ENCODE measurements around the gene QRSL1.
"Not testable (repeated sequence)": the region's sequence is repeated elsewhere in the genome, so short reads cannot be mapped to it uniquely, and the experiment has no call there.

QRSL1 gene, protein sequence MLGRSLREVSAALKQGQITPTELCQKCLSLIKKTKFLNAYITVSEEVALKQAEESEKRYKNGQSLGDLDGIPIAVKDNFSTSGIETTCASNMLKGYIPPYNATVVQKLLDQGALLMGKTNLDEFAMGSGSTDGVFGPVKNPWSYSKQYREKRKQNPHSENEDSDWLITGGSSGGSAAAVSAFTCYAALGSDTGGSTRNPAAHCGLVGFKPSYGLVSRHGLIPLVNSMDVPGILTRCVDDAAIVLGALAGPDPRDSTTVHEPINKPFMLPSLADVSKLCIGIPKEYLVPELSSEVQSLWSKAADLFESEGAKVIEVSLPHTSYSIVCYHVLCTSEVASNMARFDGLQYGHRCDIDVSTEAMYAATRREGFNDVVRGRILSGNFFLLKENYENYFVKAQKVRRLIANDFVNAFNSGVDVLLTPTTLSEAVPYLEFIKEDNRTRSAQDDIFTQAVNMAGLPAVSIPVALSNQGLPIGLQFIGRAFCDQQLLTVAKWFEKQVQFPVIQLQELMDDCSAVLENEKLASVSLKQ

DNA sequence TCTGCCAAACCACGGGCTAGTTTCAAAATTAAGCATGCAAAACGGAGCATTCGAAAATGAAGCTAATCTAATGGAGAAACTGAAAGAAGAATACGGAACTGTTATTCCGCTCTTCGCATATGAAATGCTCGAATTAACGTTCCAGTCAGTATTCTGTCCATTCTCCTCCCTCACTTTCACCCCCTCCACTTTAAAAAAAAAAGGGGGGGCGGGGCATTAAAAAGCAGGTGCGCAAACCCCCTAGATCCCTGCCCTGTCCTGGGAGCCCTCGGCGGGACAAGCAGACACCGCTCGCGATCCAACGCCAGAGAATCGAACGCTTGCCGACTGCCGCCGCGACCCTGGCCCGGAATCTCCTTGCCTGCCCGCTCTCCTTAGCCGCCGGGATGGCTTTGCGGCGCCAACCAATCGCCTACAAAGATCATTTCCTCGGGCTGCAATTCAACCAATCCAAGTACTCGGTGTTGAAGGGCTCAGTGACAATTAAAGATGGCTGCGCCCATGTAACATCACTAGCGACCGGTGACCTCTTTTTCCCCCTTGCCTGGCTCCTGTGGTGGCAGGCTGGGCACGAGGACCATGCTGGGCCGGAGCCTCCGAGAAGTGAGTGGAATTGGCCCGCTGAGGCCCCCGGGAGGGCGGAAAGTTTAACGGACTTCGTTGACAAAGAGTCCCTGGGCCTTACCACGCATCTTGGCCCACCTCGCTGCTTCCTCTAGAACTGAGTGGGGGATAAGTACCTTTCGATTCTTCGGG is at the start of gene QRSL1, which contains the start of gene RTN4IP1:
QRSL1 (plus strand) TSS at position 476 of the 756 bp plus-strand sequence; CDS start at position 580, 104 bp downstream.
RTN4IP1 (minus strand) TSS at position 396 of the 756 bp plus-strand sequence. CDS start 477 bp downstream, outside the sequence.
- DNase-seq (ENCODE audit: low read depth in 2 of 3, low spot score in 2 of 3) = peak; percentile 43 to 65 (median 57)

DNA sequence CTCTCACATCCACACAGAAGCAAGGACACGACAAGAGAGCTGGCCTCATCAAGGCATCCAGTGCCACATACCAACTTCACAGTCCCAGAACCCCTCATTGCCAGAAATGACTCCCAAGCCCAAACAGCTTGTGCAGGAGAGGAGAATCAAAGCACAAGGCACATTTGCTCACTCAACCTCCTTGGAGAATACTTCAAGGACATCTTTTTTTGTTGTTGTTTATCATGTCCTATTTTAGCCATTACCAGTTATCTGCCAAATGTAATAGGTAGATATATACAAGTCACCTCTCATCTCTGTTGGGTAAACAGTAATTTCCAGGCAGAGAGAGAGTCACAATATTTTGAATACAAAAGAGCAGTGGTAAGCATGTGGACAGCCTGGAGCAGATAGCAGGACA is 47.9 kb upstream of the QRSL1 start:
- no peak for DNase-seq (ENCODE audit: low read depth in 2 of 3, low spot score in 2 of 3)

DNA sequence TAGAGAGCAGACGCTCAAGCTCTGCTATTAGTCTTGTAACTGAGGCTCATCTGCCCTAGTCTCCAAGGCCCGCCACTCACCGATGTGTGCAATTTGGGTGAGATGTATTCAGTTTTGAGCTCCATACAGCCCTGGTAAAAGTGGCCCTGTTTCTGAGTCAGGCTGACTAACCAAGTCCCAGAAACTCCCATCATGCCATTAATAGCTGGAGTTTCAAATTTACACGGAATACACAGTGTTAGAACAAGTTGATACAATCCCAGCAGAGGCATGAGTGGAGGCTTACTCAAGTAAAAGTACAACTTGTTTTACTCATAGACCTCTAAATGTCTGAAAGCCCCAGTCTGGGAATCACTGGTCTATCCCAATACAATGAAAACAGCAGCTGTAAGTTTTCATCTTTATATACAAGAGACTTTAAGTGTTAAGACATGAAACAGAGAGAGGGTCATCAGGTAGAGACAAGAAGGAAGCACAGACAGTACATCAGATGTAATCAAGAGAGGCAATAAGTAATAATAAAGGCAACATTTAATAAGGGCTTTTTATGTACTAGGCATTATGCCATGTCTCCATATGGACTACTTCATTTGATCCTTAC is 42.5 kb upstream of the QRSL1 start:
- DNase-seq (ENCODE audit: low read depth in 2 of 3, low spot score in 2 of 3) = no peak

DNA sequence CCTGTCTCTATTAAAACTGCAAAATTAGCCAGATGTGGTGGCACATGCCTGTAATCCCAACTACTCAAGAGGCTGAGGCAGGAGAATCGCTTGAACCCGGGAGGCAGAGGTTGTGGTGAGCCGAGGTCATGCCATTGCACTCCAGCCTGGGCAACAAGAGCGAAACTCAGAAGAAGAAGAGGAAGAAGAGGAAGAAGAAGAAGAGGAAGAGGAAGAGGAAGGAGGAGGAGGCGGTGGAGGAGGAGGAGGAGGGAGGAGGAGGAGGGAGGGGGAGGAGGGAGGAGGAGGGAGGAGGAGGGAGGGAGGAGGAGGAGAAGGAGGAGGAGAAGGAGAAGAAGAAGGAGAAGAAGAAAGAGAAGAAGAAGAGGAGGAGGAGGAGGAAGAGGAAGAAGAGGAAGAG is 40.4 kb upstream of the QRSL1 start:
- not testable (repeated sequence) for DNase-seq (ENCODE audit: low read depth in 2 of 3, low spot score in 2 of 3)

DNA sequence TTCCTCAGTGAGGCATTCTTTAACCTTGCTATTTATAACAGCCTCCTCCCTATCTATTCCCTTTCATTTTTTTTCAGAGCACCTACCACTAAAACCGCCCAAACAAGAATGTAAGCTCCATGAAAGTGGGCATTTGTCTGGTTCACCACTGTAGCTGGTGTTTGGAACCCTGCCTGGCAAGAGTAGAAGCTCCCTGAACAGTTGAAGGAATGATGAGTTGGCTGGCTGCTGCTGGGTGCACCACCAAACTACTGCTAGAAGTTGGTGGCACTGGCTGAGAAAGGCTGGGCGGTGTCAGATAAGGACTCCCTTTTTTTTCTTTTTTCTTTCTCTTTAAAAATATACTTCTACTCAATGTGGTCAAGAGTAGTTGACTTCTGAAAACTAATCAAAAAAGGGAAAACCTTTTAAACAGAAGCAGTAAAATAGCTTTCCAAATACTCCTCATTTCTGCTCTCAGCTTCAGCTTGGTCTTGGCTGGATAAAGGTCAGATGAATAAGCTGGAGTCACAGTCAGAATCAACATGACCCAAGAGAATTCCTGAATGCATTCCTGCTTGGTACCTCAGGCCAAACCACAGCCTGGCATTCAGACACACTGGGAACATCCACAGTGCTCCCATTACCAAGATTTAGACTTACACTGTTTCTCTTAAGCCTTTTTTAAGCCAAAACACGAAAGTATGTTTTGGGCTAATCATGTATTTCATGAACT is 38.1 kb upstream of the QRSL1 start:
- no peak for DNase-seq (ENCODE audit: low read depth in 2 of 3, low spot score in 2 of 3)

DNA sequence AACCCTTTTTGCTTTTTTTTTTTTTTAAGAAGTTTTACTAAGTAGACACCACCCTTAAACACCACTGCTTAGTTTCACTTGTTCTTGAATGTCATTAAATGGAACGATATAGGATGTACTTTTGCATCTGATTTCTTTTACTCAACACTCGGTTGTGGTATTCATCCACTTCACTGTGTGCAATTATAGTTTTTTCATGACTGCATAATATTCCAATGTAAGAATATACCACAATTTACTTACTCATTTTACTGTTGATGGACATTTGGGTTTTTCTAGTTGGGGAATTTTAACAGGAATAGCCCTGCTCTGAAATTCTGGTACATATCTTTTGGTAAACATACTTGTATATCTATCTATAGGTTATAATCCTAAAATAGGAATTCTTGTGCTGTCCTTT is 29.9 kb upstream of the QRSL1 start:
- DNase-seq (ENCODE audit: low read depth in 2 of 3, low spot score in 2 of 3) = no peak

DNA sequence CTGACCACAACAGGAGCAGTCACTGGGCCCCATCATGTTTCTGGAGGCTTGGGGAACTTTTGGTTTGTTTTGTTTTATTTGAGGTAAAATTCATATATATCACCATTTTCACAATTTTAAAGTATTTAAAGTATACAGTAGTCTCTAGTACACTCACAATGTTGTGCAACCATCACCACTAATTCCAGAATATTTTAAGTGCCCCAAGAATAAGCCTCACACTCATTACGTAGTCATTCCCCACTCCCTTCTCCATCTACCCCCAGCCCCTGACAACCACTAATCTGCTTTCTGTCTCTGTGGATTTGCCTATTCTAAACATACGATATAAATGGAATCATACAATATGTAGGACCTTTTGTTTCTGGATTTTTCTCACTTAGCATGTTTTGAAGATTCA is 29.0 kb upstream of the QRSL1 start:
- no peak for DNase-seq (ENCODE audit: low read depth in 2 of 3, low spot score in 2 of 3)

DNA sequence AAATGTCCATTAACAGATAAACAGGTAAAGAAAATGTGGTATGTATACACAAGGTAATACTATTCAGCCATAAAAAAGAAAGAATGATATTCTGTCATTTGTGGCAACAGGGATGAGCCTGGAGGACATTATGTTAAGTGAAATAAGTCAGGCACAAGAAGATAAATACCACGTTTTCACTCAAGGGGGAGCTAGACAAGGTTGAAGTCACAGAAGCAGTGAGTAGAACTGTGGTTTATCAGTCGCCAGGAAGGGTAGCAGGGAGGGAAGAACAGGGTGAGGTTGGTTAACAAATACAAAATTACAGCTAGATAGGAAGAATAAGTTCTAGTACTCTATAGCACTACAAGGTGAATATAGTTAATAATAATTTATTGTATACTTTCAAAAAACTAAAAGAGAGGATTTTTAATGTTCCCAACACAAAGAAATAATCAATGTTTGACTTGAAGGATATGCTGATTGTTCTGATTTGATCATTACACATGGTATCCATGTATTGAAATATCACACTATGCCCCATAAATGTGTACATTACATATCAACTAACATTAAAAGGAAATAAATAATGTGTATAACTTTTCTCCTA is 21.2 kb upstream of the QRSL1 start:
- no peak for DNase-seq (ENCODE audit: low read depth in 2 of 3, low spot score in 2 of 3)

DNA sequence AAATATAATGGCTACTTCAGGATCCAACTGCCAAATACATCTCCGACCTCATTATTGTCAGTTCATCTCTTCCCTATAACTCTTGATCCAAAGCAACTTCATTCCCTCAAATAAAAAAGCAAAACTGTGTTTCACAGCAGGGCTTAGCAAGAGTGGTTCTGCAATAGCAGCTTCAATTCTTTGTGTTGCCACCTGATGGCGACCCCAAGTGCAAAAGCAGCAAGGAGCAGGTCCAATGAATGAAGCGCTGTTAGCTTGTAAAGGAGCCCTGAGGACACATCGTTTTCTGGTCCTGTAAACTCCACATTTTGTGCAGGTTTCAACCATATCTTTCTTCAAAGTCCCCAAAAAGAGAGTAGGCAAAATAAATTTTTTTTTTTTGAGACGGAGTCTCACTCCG is 19.7 kb upstream of the QRSL1 start:
- no peak for DNase-seq (ENCODE audit: low read depth in 2 of 3, low spot score in 2 of 3)

DNA sequence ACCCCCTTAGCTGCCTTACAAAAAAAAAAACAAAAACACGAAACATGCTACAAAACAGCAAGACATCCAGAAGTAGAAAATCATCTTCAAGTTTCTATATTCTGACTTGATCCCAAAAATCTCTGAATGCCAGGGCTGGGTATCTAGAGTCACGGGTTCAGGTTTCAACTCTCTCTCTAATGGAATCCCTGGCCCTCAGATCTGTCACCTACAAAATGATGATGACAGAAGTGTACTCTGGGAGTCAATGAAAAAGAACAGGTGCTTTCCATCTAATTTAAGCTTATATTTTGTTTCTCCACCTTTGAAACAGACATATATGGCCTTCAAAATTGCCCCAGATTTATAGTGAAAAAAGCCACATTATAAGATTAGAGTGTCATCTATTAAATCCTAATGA is 18.3 kb upstream of the QRSL1 start:
- DNase-seq (ENCODE audit: low read depth in 2 of 3, low spot score in 2 of 3) = no peak

DNA sequence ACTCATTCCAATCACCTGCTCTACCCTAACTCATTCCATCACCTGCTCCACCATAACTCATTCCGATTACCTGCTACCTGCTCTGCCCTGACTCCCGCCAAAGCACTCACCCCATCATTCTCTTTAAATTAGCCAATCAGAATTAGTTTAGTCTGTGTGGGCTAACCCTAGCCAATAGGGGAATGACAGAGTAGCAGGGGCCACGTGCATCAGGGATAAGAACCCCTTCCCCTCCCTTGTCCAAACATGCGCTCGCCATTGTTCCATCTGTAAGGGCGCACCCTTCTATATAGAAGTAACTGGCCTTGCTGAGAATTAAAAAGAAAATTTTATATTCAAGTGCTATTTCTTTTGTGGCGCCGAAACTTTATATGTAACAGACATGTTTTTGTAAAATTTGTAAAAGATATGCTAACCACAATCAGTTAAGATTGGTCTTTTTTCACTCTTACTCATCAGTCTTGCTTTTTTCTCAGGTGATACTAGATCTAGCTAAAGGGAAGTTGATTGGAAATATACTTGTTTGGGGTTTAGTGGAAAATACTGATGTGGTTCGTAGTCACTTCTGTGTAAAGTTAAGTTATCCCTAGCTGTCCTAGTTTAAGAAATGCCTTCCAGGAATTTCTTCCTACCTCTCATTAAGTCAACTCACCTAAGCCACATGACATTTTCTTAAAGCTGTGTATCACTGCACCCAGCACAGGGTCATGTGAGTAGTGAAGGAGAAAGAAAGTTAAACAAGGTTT is 16.5 kb upstream of the QRSL1 start:
- DNase-seq (ENCODE audit: low read depth in 2 of 3, low spot score in 2 of 3) = no peak

DNA sequence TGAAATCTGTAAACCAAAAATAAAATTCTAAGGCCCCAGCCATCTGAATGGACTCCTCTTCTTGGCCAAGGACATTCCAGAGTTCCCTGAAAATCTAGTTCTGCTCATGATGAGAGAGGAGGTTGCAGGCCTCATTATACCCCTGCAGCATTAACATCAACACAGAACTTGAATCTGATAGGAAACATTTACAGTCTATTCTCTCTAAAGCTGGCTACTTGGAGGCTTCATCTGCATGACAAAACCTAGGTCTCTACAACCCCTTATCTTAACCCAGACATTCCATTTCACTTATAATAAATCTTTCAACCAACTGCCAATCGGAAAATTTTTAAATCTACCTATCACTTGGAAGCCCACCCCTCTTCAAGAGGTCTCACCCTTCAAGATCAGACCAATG is 15.8 kb upstream of the QRSL1 start:
- DNase-seq (ENCODE audit: low read depth in 2 of 3, low spot score in 2 of 3) = no peak

DNA sequence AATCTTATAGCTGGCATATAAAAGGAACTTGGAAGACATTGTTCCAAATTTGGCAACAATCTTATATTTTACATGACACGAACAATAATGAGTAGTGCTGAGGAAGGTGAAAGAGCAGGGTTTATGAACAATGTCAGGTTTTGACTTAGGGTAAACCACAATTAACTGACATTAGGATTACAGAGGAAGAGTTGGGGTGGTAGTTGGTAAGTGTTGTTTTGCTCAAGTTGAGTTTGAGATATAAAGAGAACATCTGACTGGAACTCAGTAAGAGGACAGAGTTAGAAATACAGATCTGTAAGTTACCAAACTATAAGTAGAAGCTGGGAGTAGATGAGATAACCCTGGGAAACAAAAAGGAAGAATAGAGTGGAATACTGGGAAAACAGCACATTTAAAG is 15.2 kb upstream of the QRSL1 start:
- DNase-seq (ENCODE audit: low read depth in 2 of 3, low spot score in 2 of 3) = no peak

DNA sequence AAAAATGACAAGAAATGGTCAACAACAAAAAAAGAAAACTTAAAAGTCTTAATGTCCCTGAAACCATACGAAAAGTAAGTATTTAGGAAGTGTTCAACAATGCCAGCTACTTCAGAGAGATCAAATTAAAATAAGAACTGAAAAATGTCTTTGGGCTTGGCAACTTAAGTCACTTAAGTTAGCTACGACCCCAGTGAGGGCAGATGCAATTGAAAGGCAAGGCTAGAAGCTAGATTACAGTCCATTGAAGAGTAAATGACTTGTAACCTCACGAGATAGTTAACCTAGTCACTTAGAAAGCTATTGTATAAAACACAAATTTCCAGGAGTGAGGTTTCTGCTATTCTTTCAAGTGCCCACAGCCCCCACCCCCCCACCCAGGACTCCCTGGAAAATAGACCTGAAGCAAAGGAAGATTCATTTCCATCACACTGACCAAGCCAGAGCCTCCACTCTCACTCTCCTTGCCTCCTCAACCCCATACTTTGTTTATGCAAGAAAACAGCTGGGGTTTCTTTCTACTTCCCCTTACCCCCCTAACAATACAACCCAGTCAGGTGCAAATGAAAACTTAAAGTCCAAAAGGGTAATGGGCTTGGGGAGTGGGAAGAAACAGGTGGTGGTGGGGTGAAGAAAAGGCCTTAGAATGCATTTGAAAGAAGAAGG is 14.7 kb upstream of the QRSL1 start:
- no peak for DNase-seq (ENCODE audit: low read depth in 2 of 3, low spot score in 2 of 3)

DNA sequence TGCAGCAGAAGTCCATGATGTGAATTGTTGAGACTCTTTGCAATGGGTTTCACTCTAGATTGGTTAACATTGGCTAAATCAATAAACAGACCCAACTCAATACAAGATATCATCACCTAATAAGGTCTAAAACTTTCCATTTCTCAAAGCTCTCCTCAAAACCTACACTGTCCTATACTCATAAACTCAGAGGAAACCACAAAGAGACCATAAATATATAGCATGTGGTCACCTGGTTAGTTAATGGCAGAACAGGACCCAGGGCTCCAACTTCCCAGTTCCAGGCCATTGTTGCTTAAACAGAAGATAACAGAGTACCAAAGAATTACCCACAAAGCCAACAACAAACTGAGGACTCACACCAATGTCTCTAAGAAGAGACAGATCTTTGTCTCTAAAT is 12.1 kb upstream of the QRSL1 start:
- no peak for DNase-seq (ENCODE audit: low read depth in 2 of 3, low spot score in 2 of 3)

DNA sequence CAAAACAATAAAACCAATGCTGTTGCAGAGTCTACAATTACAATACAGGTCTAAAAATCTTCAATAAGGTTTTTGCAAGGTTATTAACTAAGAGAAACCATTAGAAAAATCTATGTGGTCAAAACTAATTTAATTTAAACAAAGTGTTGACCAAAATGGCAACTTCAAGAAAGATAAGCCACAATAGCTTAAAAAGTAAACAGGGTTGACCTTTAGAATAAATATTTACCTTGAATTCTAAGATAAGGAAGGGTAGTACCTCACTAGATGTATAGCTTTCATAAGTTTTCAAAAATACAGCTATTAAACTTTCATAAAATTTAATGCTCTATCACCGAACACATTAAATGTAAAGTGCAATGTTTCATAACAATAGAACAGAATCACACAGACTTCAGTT is 11.5 kb upstream of the QRSL1 start:
- no peak for DNase-seq (ENCODE audit: low read depth in 2 of 3, low spot score in 2 of 3)

DNA sequence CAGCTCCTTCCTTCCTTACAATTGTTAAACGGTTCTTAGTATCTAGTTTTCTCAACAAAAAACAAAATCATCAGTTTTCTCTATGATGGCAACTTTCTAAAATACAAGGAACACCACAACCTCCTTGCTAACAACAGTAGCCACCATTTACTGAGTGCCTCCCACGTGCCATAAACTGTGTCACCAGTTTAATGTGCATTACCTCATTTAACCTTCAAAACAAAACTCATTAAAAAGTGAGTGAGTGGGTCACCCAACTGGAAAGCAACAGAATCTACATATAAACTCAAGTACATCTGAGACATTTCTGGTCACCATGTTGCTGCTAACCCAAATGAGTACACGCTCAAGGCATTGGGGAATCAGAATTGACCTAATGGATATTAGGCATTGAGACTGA is 11.1 kb upstream of the QRSL1 start:
- DNase-seq (ENCODE audit: low read depth in 2 of 3, low spot score in 2 of 3) = no peak

DNA sequence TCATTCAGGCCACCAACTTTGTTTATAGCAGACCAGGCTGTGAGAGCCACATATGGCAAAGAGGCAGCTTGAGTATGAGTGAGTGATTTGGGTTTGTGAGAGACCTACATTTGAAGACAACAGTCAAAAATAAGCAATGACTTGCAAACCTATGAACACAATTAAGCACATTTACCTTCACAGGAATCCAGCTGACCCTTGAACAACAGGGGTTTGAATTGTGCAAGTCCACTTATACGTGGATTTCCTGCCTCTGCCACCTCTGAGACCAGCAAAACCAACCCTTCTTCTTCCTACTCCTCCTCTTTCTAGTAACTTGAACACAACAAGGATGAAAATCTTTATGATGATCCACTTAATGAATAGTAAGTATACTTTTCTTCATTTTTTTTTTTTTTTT is 10.2 kb upstream of the QRSL1 start:
- DNase-seq (ENCODE audit: low read depth in 2 of 3, low spot score in 2 of 3) = no peak

DNA sequence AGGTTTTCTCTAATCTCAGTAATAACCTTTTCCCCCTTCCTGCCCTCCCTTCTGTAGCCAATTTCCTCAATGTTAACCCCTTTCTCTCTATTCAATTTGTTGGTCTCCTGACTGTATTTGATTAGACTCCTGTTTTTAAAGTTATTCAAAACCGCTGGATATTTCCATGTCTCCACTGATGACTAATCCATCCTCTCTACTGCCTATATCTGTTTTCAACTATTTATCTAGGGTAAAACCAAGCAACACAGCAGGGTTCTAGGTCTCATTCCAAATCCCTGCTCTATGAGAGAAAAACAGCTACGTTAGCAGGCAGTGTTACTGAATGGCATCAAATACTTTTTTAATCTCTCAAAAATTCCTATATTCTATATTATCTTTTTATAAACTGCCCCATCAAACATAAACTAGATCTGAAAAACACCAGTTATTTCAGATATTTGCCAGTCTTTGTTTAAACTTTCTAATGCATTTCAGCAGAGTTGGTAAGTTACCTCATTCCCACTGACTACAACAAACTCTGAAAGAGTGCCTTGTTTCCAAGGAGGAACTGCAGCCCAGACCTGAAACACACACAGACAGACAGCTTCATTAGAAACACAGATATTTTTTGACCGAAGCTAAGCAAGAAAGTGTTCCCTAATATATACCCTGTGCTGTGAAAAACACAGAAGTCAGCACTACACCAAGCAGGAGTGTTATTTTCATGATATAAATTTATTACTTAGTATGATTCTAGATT is 8.3 kb upstream of the QRSL1 start:
- DNase-seq (ENCODE audit: low read depth in 2 of 3, low spot score in 2 of 3) = no peak
